HCT116 (cell line): ENCODE measurements around the gene CXorf49. TPM values are rescaled to one million over a fixed set of nuclear protein-coding genes. Genes with fewer than 3 reads are reported as not detected.

Source experiments
- total RNA-seq: library from RNA; stranded (reverse); gene quantifications from one replicate; pipeline ENCODE4 v1.2.1, GENCODE V29; 2021; ENCODE audit not compliant: unreplicated experiment

Gene CXorf49
- total RNA-seq, 1 experiment from 2014 or later = not detected

Other genes starting within 250 kb of the CXorf49 start
- 143 TPM for gene OGT, start 185.2 kb downstream of the CXorf49 start, total RNA-seq
- 0.98 TPM for gene GCNA, start 139.8 kb downstream of the CXorf49 start, total RNA-seq
- gene CXCR3, start 99.8 kb downstream of the CXorf49 start, total RNA-seq = not detected
- gene CXorf49B, start 45.1 kb upstream of the CXorf49 start, total RNA-seq = not detected
- gene NHSL2, start 192.6 kb upstream of the CXorf49 start, total RNA-seq = 0.22 TPM